Endothelial cell of hepatic sinusoid (primary cell): ENCODE measurements around the gene FARS2.
"Not testable (repeated sequence)": the region's sequence is repeated elsewhere in the genome, so short reads cannot be mapped to it uniquely, and the experiment has no call there.

Experiments used
- in situ Hi-C: cut with HindIII; loops from 2 replicates; pipeline ENCODE4 v1.10.0; 2017; ENCODE audit warnings: low sequenced_read_pairs

Gene FARS2

DNA sequence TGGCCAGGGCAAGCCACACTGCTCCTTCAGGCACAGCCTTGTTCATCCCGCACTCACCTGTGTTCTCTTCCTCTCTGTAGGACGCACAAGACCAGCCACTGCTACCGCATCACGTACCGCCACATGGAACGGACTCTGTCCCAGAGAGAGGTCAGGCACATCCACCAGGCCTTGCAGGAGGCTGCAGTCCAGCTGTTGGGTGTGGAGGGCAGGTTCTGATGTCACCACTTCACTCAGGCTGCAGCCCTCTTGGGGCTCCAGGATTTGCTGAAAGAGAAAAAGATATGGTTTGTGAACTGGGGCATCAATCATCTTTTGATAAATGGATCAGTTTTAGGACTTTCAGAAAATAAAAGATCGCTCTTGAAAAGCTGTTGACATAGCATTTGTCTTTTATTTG lies 509.9 kb downstream of the FARS2 start:
- in situ Hi-C loops: no loop called here

DNA sequence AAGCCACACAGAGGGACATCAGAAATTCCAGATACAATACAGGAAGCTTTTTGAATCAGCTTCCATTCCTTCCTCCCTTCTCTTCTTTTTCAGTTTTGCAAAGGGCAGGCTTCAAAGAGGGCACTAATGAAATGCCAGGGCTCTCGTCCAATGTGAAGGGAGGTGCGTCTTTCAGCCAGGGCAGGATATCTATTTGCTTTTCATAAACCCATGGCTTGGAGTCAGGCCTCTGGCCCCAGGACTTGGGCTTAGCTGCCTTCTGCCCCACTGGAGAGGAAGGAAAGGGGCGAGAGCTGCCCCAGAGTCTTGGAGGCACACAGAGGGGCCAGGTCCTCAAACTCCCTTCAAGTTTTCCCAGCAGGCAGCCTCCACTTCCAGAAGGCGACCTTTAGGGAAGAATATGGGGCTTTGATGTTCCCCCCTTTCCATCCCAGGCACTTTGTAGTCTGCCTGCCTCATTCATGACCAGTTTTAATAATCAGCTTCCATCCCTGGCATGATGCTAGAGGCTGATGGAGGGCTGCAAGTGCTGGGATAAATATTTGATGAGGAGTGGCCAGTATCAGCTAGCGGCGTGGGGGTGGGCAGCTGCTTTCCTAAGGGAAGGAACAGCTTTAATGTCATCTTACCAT lies 510.6 kb downstream of the FARS2 start:
- in situ Hi-C loops: no loop called here

- in situ Hi-C loops: no loop called here
These were observed 511.3 kb downstream of the FARS2 start for GRCh38 chr6:5772408-5773120.

GRCh38 chr6:5776104-5776503 lies 514.8 kb downstream of the FARS2 start:
- in situ Hi-C loops: no loop called here

- in situ Hi-C loops: no loop called here
These were observed 515.5 kb downstream of the FARS2 start for GRCh38 chr6:5776706-5777390.

- in situ Hi-C loops: no loop called here
These were observed 517.1 kb downstream of the FARS2 start for GRCh38 chr6:5778317-5778857.

- in situ Hi-C loops: no loop called here
These were observed 517.6 kb downstream of the FARS2 start for GRCh38 chr6:5778906-5779305.

GRCh38 chr6:5781019-5781418 lies 519.7 kb downstream of the FARS2 start:
- in situ Hi-C loops: no loop called here

- in situ Hi-C loops: no loop called here
These were observed 520.7 kb downstream of the FARS2 start for GRCh38 chr6:5781966-5782556.

GRCh38 chr6:5782783-5783547 lies 521.7 kb downstream of the FARS2 start:
- in situ Hi-C loops: no loop called here

GRCh38 chr6:5783584-5784089 lies 522.3 kb downstream of the FARS2 start:
- in situ Hi-C loops: no loop called here

DNA sequence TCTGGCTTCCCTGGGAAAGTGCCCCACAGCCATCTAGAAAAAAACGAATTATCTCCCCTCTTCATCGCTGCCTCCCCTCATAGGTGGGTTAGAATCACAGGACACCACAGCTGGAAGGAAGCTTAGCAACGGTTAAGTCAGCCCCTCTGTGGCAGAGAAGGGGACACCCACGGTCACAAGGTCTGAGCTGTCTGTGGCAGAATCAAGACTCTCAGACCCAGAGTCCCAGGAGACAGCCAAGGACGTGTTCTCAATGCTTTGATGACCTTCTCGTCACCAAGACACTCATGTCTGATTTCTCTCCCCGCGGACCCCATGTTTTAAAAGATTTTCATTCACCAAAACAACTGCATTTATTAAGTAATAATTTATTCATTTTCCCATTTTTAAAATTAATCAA lies 523.9 kb downstream of the FARS2 start:
- in situ Hi-C loops: no loop called here

- in situ Hi-C loops: no loop called here
These were observed 525.1 kb downstream of the FARS2 start for GRCh38 chr6:5786321-5786968.

DNA sequence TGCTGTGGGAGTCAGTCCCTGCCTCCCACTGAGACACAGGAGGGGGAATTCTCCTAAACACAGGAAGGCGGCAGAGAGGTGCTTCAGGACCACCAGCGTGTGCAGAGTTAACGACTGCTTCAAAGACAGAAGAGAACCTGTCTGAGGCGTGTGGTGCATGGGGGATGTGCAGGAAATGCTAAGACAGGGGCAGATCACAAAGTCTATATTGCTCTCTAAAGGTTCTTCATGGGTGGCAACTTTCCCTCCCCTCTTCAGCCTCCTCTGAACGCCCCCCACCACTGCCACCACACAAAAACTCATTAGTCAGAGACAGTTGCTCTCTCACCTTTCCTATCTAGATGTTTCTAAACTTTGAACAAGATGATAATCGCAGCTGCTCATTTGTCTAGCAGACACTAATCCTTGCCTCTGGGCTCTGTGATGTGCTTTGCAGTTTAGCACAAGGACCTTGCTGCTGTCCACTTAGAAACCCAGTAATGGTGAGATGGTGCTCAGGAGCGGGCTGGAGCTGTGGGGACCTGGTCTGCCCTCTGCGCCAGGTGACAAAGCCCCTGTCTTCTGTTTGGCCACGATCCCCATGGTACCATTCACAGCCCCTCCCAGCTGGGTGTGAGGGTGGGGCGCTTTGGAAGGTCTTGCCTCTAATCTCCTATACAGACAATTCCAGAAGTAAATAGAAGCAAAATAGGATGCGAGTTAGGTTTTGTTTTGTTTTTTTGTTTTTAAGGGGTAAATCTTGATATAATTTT lies 525.8 kb downstream of the FARS2 start:
- in situ Hi-C loops: no loop called here

GRCh38 chr6:5789426-5789825 lies 528.1 kb downstream of the FARS2 start:
- in situ Hi-C loops: not testable (repeated sequence)

DNA sequence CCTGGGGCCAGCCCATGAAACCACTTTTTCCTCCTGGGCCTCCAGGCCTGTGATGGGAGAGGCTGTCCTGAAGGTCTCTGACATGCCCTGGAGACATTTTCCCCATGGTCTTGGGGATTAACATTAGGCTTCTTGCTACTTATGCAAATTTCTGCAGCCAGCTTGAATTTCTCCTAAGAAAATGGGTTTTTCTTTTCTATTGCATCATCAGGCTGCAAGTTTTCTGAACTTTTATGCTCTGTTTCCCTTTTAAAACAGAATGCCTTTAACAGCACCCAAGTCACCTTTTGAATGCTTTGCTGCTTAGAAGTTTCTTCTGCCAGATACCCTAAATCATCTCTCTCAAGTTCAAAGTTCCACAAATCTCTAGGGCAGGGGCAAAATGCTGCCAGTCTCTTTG lies 535.2 kb downstream of the FARS2 start:
- in situ Hi-C loops: not testable (repeated sequence)

DNA sequence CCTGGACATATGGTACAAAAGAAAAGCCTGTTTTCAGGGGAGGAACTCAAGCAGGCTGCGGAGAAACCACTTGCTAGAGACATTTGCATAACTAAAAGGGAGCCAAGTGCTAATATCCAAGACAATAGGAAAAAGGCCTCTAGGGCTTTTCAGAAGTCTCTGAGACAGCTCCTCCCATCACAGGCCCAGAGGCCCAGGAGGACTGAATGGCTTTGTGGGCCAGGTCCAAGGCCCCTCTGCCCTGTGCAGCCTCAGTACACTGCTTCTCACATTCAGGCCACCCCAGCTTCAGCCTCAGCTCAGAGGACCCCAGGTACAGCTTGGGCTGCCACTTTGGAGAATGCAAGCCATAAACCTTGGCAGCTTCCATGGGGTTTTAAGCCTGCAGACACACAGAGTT lies 545.1 kb downstream of the FARS2 start:
- in situ Hi-C loops: not testable (repeated sequence)

DNA sequence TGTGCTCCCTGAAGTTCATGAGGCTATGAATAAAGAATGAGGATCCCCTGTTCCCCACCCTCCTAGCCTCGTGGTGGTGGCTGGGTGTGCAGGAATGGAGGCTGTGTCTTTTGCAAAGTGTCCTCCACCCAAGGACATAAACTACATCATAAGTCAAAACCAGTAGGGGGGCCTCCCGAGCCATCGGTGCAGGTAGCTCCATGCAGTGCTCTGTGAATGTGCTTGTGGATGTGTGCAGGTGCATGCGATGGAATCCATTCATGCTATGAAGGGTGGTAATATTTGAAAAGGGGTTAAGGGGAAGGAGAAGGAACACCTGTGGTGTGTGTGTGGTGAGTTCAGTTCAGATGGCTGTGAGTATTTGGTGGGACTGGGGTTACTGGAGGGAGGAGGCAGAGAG lies 548.1 kb downstream of the FARS2 start:
- in situ Hi-C loops: no loop called here

GRCh38 chr6:5811997-5812396 lies 550.7 kb downstream of the FARS2 start:
- in situ Hi-C loops: no loop called here
